Left hindlimb (tissue), 1 donor: Measurements from ENCODE around the gene WEE1.

ENCODE experiments used
- DNase-seq: peaks from one replicate; pipeline ENCODE4 v3.0.0-alpha.2; 2018

Gene WEE1

DNA sequence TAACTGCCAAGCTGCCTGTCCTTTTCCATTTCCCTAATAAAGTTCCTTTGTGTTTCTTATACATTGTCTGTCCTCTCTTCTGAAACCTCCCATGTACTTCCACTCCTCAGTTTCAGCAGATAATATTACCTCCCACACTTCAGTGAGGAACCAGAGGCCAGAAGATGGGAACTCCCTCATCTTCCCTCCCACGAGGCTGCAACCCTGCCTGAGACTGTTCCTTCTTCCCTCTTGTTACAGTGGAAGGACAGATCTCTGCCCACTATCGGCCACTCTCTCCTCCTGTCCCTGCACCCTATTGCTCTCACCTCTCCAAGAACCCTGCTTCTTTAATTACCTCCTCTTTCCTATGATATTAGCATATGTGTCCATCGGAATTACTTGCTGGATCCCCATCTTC is 52.3 kb downstream of the WEE1 start:
- no peak for DNase-seq

DNA sequence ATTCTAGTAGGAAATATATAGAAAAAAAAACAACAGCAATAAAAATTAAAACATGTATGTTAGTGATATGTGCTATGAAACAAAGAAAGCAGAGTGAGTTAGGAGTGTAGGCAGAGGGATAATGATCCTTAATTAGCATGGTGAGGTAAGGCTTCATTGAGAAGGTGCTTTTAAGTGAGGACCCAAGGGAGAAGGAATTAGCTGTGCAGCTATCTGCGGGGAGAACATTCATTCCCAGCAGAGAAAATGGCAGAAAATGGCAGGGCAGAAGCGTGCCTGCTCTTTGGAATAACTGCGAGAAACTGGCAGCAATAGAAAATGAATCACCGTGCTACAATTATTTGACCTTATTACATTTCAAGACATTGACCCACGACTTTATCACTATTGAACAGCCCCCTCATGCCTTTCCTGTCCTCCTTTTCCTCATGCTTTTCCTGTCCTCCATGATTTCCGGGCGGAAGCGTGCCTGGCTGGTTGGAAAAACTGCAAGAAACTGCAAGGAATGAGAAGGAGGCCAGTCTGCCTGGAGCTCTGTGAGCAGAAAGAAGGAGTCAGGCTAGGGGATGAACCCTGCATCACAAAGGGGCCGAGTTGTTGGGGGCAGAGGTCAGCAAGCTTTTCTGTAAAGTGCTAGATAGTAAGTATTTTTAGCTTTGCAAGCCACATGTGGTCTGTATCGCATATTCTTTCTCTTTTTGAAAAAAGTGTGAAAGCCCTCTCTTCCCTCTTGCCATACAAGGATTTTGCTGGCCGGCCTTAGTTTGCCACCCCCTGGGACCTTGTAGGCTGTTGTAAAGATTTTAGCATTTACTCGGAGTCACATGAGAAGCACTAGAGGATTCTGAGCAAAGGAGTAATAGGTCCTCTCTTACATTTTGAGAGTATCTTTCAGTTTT is 53.3 kb downstream of the WEE1 start:
- no peak for DNase-seq

- DNase-seq: no peak
Observed at GRCh38 chr11:9629064-9629463, 55.6 kb downstream of the WEE1 start.

DNA sequence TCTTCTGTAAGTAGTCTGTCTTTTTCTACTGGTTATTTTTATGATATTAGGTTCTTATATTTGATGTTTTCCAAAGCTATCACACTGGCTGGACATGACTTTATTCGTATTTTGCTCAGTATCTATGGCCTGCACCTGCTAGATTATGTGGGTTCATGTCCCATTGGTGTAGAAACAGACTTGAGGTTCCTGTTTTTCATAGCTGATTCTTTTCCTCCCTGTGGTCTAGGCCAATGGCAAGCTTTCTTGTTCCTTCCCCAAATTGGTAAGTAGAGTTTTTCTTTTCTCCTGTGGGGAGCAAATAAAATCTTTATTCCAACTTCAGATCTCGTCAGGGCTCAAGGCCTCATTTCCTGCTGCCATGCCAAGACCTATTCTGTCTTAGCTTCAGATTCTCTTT is 60.2 kb downstream of the WEE1 start:
- no peak for DNase-seq

- DNase-seq: no peak
Observed at GRCh38 chr11:9636691-9637090, 63.2 kb downstream of the WEE1 start.

- DNase-seq: no peak
Observed at GRCh38 chr11:9639099-9639498, 65.6 kb downstream of the WEE1 start.
